SK-N-SH (cell line): Measurements from ENCODE around the gene TMEM170A.

Source experiments
- CTCF ChIP-seq: fragments of 200-600 bp; sonication (generic); IDR thresholded peaks from 2 replicates; pipeline ENCODE4 v1.6.1; 2017; ENCODE audit warnings: antibody characterized with exemption, mild to moderate bottlenecking, moderate library complexity
- ELF1 ChIP-seq: IDR thresholded peaks from 2 replicates; pipeline ENCODE4 v1.4.0; 2012
- POLR2AphosphoS5 ChIP-seq: IDR thresholded peaks from 2 replicates; pipeline ENCODE4 v1.6.1; 2012; ENCODE audit warnings: low read depth, low read length
- RAD21 ChIP-seq: IDR thresholded peaks from 2 replicates; pipeline ENCODE4 v1.6.1; 2012; ENCODE audit warnings: mild to moderate bottlenecking, low read length
- REST ChIP-seq: IDR thresholded peaks from 2 replicates; pipeline ENCODE4 v1.6.1; 2012; ENCODE audit warnings: mild to moderate bottlenecking, low read depth, low read length, moderate library complexity
- SMC3 ChIP-seq: IDR thresholded peaks from 2 replicates; pipeline ENCODE4 v1.6.1; 2012; ENCODE audit warnings: low read depth, low read length, improper control_type of control experiment
- TAF1 ChIP-seq: IDR thresholded peaks from 2 replicates; pipeline ENCODE4 v1.6.1; 2012; ENCODE audit warnings: low read depth, mild to moderate bottlenecking, low read length, moderate library complexity, borderline replicate concordance
- TF ChIP-seq, protein P1 (sequence below): IDR thresholded peaks from 2 replicates; pipeline ENCODE4 v1.4.0; 2012; ENCODE audit warnings: low read depth

GRCh38 chr16:75481475-75481874, 17.0 kb upstream of the TMEM170A start:
- no peak; the same call in 1 of the 2 replicates for TF ChIP-seq CTCF
- no peak for TF ChIP-seq ELF1
- TF ChIP-seq RAD21, result no peak
- no peak for TF ChIP-seq POLR2AphosphoS5
- no peak for TF ChIP-seq TAF1
- TF ChIP-seq, protein P1, sequence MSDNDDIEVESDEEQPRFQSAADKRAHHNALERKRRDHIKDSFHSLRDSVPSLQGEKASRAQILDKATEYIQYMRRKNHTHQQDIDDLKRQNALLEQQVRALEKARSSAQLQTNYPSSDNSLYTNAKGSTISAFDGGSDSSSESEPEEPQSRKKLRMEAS, result no peak
- no peak for TF ChIP-seq SMC3
- TF ChIP-seq REST, result no peak
